Activated CD8-positive, alpha-beta memory T cell treated with anti-CD3 and anti-CD28 coated beads for 36 hours (primary cell): ENCODE measurements around the gene GUCY1A2. TPM values are rescaled to one million over a fixed set of nuclear protein-coding genes. Genes with fewer than 3 reads are reported as not detected.
"Not testable (repeated sequence)": the region's sequence is repeated elsewhere in the genome, so short reads cannot be mapped to it uniquely, and the experiment has no call there.

ENCODE experiments used
- CTCF ChIA-PET: fragments of 350-600 bp; sonication (Branson Sonifier 250); formaldehyde crosslinking; loops from one replicate; lab custom pipeline; 2021; ENCODE audit warnings: antibody characterized with exemption; lab: Charles Lee
- POLR2A ChIA-PET: fragments of 350-600 bp; sonication (Branson Sonifier 250); formaldehyde crosslinking; loops from one replicate; lab custom pipeline; 2021; ENCODE audit warnings: antibody characterized with exemption; lab: Charles Lee
- total RNA-seq, 2 experiments: library from RNA; stranded (reverse); gene quantifications; one replicate each; pipeline ENCODE4 v1.2.3, GENCODE V29; 2021

GUCY1A2 gene
- total RNA-seq, 2 experiments from 2014 or later, result not detected

DNA sequence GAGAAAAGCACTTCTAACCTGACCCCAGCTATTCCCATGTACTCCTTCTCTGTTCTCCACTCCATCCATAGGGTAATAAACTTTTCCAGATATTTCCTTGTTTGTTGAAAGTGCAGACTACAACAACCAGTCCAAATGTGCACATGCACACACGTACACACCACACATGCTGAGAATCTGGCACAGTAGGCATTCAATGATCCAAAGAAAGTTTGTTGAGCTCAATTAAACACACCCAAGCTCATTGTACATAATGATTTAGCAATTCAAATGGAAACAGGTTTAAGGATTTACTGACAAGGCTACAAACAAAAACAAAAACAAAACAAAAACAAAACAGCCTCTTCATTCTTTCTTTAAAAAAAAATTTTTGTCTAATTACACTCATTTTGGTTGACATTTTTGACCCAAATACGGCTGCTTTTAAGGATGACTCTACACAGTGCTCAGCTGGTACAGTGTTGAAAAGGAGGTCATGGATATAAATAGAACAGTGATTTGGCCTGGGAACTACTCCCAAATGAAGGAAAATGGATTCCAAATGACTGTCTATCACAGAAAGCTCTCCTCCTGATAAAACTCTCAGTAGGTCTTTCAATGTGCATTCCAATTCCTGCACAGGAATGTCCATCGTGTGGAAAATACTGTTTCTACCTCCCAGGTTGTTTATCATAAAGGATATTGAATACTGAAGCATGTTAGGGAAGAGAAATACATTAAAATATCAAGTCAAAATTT, 232.2 kb downstream of the GUCY1A2 start:
- CTCF ChIA-PET, result no interaction called here
- POLR2A ChIA-PET, result no interaction called here

GRCh38 chr11:106777302-106777701, 241.0 kb downstream of the GUCY1A2 start:
- CTCF ChIA-PET, POLR2A ChIA-PET: not testable (repeated sequence)

DNA sequence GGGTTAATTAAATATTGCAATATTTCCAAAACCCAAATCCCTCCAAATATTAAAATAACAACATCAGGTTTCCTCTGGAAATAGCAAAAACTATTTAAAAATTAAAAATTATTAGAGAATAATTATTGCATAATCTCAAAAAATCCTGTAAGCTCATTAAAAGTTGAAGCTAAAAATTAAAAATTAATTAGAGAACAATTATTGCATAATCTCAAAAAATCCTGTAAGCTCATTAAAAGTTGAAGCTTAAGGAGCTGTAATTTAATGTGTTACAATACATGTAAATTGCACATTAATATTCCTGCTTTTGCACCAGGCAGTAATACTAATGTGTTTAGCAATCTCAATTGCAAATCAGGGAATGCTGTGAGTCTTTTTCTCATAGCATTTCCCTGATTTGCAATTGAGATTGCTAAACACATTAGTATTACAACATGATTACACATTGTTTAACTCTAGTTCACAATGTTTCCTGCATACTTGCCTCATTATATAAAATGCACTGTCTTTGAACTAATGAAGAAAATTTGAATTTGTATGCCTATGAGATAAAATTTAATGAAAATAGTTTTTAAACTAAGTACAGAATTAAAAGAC, 247.7 kb downstream of the GUCY1A2 start:
- ChIA-PET POLR2A (no interaction called here), CTCF (no interaction called here)

- CTCF ChIA-PET, result no interaction called here
- POLR2A ChIA-PET, result no interaction called here
Measured at GRCh38 chr11:106765469-106766258, 252.6 kb downstream of the GUCY1A2 start.

GRCh38 chr11:106763501-106763900, 254.8 kb downstream of the GUCY1A2 start:
- POLR2A ChIA-PET, result no interaction called here
- CTCF ChIA-PET, result no interaction called here

DNA sequence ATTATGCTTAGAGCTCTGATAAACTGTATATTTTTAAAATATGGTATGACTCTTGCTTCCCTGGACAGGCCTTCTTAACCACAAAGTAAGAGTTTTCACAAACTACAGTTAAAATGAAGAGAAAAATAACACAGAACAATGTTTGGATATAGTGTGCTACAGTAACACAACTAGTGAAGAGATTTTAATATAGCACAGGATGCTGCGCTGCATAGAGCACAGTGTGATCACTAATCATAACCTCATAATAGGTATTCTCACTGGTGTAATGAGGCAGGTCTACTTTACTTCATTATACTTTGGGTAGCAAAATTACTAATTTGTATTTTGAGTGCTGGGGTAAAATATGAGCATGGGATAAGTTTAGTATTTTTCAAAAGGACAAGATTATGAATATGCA, 256.5 kb downstream of the GUCY1A2 start:
- POLR2A ChIA-PET, result no interaction called here
- CTCF ChIA-PET, result no interaction called here

DNA sequence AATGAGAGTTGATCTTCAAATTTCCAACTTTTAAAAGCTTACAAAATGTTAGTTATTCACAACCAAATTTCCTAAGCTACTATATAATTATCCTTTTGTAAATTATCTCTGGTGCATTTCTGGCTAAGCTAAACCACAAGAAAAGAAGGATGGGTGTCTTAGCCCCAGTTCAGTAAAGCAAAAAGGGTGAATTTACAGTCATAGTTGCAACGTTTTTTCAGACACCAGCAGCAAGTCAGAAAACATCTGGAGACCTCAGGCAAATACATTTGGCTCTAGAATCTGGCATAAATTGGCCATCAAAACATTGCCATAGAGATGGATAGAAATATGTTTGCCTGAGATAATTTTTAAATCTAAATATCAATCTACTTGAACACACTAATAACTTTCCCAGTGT, 257.0 kb downstream of the GUCY1A2 start:
- CTCF ChIA-PET, result interaction anchor here (0.6 kb wide), 1 partner anchor 371 kb away, joined by 3 read pairs; no protein-coding TSS in a partner anchor
- POLR2A ChIA-PET, result no interaction called here

DNA sequence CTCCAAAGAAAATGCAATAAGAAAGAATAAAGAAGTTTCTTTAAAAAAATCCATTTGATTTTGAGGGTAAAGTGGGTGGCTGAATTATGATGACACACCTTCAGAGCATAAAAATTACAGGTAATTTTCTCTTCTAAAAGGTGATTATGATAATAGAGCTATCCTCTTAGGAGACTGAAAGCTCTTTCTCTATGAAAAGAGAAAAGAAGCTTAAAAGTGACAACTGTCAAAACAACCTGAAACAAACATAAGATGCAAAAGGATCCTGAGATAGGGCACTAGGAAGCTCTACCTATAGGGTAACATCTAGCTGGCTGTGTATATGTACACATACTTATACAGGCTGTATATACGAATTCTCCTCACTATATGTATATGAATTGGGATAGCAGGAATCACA, 270.2 kb downstream of the GUCY1A2 start:
- POLR2A ChIA-PET, result no interaction called here
- CTCF ChIA-PET, result no interaction called here

DNA sequence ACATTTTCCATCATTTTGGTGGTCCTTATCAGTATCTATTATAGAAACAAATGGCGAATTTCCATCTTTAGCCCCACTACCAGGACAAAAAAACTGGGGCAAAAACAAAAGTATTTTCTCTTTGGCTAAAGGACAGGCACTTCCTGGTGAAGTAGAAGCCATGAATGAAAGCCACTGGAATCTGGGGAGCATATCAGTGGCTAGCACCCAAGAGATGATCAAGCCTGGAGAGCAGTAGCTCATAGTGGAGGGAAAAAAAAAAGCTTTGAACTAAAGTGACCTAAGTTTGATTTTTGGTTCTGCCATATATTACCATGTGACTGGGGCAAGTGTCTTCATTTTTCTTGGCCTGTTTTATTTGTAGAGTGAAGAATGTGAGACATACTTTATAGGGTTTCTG, 272.3 kb downstream of the GUCY1A2 start:
- POLR2A ChIA-PET, result no interaction called here
- CTCF ChIA-PET, result no interaction called here

DNA sequence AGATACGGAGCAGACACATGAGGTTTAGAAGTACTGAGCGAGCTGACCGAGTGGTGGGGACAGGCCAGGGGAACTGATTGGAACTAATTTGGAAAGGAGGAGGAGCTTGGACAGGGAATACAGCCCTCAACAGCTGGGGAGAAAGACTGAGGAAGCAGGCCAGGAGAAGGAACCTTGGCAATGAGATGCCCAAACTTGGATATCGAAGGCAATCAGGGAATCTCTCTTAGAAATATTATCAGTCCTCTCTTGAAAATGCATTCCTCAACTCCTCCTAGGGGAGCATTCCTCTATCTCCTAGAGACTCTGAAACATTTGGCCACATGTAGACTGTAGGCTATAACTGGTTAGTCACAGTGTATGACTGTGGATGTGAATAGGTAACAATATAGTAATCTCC, 284.6 kb downstream of the GUCY1A2 start:
- POLR2A ChIA-PET, result no interaction called here

DNA sequence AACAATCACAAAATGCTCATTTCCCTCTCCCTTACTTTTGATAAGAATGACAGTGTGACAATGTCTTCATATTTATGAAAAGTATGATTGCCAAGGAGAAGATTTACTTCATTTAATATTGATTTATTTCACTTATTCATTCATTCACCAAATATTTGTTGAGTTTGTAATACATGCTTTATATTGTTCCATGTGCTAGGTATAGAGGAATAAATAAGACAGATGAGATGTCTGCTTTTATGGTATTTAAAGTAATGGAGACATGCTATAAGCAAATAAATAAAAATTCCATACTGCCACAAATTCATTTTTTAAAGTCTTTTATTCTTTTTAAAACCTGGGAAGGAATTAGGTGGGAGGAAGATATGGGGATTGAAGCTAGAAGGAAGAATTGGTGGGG, 289.4 kb downstream of the GUCY1A2 start:
- CTCF ChIA-PET, result no interaction called here
- POLR2A ChIA-PET, result no interaction called here

More for the DNA sequence above, 284.6 kb downstream of the GUCY1A2 start:
- CTCF ChIA-PET, result no interaction called here

DNA sequence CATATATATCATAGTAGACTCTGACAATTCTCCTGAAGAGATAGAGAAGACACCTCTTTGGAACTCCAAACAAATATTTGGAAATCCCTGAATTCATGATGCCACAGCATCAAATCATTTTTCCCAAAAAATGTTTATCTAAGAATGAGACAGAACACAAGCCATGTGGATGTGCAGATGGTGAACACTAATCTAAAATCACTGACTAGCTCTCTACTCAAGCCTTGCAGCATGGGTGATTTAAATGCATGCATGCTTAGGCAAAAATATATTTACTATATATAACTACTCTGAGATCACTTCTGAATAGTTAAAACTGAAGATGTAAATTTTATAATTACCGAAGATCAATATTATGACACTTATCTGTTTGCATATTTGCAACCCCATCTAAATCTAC, 289.9 kb downstream of the GUCY1A2 start:
- POLR2A ChIA-PET, result no interaction called here
- CTCF ChIA-PET, result no interaction called here

DNA sequence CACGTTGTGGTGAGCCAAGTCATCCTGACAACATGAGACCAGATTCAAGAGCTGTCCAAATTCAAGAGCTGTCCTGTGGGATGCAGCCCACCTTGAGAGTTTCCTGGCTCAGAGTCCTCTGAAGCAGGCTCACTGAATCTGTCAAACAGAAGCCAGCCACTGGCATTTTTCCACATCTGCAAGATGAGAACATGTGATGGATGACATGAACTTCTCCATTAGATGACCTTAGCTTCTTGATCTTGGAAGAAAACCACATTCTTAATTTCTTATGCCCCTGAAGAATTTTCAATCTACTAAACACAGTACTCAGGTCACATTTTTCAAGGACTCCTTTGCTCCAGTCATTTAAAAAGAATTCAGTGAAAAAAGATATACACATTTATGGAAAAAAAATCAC, 291.0 kb downstream of the GUCY1A2 start:
- CTCF ChIA-PET, result no interaction called here

DNA sequence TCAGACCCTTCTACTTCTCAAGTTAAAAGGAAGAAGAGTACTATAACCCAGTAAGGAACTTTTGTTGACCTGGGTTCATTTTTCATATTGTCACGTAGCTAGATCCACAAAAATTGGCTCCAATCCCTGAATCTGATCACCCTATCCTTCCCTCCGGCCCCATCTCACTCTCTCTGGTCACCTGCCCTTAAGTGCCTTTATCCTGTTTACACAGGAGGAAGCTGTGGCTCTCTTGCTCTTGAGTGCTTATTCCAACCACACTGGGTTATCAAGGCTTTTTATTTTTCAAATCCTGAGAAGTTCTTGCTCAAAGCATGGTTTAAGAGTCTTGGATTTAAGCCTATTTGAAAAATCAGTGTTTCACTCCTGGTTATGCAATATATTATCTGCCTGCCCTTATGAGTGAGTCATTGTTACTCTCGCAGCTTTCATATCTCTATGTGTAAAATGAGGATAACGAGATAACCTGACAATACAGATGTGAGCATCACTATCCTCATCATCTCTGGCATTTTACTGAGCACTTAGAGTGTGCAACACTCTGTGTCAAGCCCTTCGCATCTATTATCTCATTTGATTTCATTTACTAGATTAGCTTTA, 293.9 kb downstream of the GUCY1A2 start:
- ChIA-PET CTCF (no interaction called here), POLR2A (no interaction called here)

More for the DNA sequence above, 291.0 kb downstream of the GUCY1A2 start:
- POLR2A ChIA-PET, result no interaction called here

GRCh38 chr11:106723071-106723470, 295.2 kb downstream of the GUCY1A2 start:
- ChIA-PET POLR2A (no interaction called here), CTCF (no interaction called here)

GRCh38 chr11:106717222-106717621, 301.1 kb downstream of the GUCY1A2 start:
- CTCF ChIA-PET, result no interaction called here
- POLR2A ChIA-PET, result no interaction called here

GRCh38 chr11:106714199-106714598, 304.1 kb downstream of the GUCY1A2 start:
- POLR2A ChIA-PET, result no interaction called here
- CTCF ChIA-PET, result no interaction called here

DNA sequence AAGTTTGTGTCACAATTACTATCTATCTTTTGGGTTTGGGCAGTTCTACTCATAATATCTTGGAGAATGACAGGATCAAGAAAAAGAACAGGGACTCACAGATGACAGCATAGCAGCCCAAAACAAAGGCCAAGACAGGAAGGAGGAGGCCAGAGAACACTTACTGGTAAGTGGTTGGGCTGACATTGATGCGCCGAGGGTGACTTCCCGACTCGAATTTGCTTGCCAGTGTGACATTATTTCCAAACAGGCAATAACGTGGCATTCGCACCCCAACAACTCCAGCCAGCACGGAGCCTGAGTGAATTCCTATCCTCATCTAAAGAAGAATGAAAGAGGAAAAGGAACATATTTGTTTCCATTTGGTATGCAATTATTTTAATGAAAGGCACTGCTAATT, 309.9 kb downstream of the GUCY1A2 start:
- ChIA-PET CTCF (no interaction called here), POLR2A (no interaction called here)

- CTCF ChIA-PET, result no interaction called here
Measured at GRCh38 chr11:106706355-106706754, 311.9 kb downstream of the GUCY1A2 start.

DNA sequence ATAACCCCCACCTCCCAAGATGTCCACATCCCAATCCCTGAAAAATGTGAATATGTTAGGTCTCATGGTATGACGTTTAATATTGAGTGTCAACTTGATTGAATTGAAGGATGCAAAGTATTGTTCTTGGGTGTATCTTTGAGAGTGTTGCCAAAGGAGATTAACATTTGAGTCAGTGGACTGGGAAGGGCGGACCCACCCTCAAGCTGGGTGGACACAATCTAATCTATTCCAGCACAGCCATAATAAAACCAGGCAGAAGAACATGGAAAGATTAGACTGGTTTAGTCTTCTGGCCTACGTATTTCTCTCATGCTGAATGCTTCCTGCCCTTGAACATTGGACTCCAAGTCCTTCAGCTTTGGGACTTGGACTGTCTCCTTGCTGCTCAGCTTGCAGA, 315.5 kb downstream of the GUCY1A2 start:
- ChIA-PET CTCF (no interaction called here), POLR2A (no interaction called here)

More at GRCh38 chr11:106706355-106706754, 311.9 kb downstream of the GUCY1A2 start:
- POLR2A ChIA-PET, result no interaction called here
